Subcutaneous adipose tissue (tissue), 4 donors: Measurements from ENCODE around the gene FAM237A. TPM values are rescaled to one million over a fixed set of nuclear protein-coding genes. Genes with fewer than 3 reads are reported as not detected.

ENCODE experiments used
- total RNA-seq, 4 donors: library from RNA; depleted of rRNA; stranded (reverse); fragments of >200 nt; gene quantifications; one replicate each; pipeline ENCODE4 v1.1.0, GENCODE V29; 2016
- TF ChIP-seq, protein P1 (sequence below): fragments of 450-650 bp; IDR thresholded peaks from one replicate; pipeline ENCODE4 v1.5.1; 2016; ENCODE audit warnings: low read depth, mild to moderate bottlenecking, control low read depth, antibody characterized with exemption, moderate library complexity

The FAM237A gene
- total RNA-seq = not detected

- TF ChIP-seq, protein P1, sequence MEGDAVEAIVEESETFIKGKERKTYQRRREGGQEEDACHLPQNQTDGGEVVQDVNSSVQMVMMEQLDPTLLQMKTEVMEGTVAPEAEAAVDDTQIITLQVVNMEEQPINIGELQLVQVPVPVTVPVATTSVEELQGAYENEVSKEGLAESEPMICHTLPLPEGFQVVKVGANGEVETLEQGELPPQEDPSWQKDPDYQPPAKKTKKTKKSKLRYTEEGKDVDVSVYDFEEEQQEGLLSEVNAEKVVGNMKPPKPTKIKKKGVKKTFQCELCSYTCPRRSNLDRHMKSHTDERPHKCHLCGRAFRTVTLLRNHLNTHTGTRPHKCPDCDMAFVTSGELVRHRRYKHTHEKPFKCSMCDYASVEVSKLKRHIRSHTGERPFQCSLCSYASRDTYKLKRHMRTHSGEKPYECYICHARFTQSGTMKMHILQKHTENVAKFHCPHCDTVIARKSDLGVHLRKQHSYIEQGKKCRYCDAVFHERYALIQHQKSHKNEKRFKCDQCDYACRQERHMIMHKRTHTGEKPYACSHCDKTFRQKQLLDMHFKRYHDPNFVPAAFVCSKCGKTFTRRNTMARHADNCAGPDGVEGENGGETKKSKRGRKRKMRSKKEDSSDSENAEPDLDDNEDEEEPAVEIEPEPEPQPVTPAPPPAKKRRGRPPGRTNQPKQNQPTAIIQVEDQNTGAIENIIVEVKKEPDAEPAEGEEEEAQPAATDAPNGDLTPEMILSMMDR = no peak
Observed at GRCh38 chr2:206642075-206643025, at the start of gene FAM237A. Gene FAM237A, plus strand, starts transcription at chr2:206642487. Its CDS starts 1,750 bp downstream, at chr2:206644237.

DNA sequence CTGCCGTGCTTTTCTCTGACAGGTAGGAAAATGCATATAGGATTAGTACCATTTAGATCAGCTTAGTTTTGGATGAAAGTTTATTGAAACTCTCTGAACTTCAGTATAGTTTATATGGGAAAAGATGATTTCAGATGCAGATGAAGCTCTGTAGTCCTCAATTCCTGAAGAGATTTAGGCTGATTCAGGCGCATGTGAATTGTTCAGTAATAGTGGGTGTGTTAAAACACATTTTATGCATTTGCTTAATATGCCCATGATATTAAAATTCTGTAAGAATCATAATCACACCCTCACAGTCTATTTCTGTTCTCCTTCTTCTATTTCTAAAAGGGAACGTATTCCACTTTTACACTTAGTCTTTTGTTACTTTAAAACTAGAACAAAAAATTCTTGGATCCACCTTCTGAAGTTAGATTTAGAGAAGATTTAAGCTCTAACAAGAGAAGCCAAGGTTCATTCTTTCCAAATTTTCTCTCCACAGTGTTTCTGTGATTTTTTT, 44.5 kb upstream of the FAM237A start:
- TF ChIP-seq, protein P1 = no peak

DNA sequence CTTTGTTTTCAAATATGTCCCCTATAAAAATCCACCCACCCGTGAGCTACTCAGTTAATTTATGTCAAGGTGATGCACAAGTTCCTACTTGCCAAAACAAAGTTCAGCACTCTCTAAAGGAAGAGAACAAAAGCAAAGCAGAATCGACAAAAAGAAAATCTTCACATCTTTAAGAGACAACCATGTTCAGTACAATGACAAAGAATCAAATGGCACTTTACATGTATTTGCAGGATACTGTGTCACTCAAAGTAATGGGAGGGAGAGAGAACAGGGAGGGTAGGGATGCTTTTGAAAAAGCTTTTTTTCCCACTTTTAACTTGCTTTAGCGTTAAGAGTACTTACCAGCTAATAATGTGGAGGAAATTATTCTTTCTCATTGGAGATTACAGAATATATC, 39.0 kb upstream of the FAM237A start:
- TF ChIP-seq, protein P1 = no peak

- TF ChIP-seq, protein P1 = no peak
Observed at GRCh38 chr2:206610451-206610850, 31.8 kb upstream of the FAM237A start.

DNA sequence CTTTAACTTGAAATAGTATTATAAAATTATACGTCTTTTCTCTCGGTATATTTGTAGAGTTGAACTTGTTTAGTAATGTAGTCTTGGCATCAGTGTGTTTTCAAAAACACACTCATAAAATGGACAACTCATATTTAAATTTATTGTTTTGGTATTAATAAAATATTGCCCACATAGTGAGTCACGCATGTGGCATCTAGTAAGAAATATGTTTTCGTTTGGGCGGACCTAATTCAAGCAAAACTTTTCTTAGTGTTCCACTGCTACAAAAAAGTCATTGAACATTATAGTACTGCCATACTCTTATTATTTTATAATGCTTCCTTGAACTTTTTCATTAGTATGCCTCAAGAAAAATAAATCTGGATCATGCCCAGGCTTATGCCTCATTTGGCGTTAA, 31.1 kb upstream of the FAM237A start:
- TF ChIP-seq, protein P1 = no peak

- TF ChIP-seq, protein P1 = no peak
Observed at GRCh38 chr2:206611736-206612135, 30.6 kb upstream of the FAM237A start.

GRCh38 chr2:206614811-206615210, 27.5 kb upstream of the FAM237A start:
- TF ChIP-seq, protein P1 = no peak
